Measurements from ENCODE around the gene LZTS2. TPM values are rescaled to one million over a fixed set of nuclear protein-coding genes. Genes with fewer than 3 reads are reported as not detected.
A peak's percentile ranks its signal among the peaks of the same experiment; 100 is the strongest.

Gene LZTS2
- total RNA-seq, 2 experiments from 2014 or later = 11.6 to 13.8 TPM

DNA sequence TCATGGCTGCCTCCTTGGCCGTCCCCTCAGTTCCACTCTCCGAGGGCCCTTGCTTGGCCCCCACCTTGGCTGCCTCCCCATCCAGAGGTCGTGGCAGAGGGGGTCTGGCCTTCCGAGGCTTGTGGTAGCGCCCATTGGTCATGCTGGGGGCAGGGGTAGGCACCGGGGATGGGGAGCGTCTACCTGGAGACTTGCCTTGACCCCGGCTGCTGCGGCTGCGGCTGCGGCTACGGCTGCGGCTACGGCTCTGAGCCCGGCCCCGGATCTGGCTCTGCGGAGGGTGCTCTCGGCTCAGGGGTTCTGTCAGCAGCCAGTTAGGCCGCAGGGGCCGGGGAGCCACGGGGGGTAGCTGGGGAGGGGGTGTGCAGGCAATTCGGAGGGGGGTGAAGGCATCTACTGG lies 10.7 kb downstream of the LZTS2 start:
- POLR2A ChIA-PET = no interaction called here
- ATAC-seq = no peak
- peaks cover 12% of the 10 kb centered on the region for H3K27me3 Mint-ChIP-seq (ENCODE audit: low read depth)
- no peaks in the 10 kb centered on the region for H3K36me3 Mint-ChIP-seq (ENCODE audit: low read depth)
- no peak overlapping the region for H3K27ac Mint-ChIP-seq
- CTCF ChIA-PET = interaction anchor here (1.5 kb wide), 1 partner anchor 85 kb away, joined by 3 read pairs; no protein-coding TSS in a partner anchor
- H3K4me3 Mint-ChIP-seq = no peak overlapping the region
- peaks cover 16% of the 10 kb centered on the region for H3K4me1 Mint-ChIP-seq (ENCODE audit: low read depth)
- H3K9me3 Mint-ChIP-seq (ENCODE audit: insufficient read depth) = no peaks in the 10 kb centered on the region
- DNase-seq = no peak

DNA sequence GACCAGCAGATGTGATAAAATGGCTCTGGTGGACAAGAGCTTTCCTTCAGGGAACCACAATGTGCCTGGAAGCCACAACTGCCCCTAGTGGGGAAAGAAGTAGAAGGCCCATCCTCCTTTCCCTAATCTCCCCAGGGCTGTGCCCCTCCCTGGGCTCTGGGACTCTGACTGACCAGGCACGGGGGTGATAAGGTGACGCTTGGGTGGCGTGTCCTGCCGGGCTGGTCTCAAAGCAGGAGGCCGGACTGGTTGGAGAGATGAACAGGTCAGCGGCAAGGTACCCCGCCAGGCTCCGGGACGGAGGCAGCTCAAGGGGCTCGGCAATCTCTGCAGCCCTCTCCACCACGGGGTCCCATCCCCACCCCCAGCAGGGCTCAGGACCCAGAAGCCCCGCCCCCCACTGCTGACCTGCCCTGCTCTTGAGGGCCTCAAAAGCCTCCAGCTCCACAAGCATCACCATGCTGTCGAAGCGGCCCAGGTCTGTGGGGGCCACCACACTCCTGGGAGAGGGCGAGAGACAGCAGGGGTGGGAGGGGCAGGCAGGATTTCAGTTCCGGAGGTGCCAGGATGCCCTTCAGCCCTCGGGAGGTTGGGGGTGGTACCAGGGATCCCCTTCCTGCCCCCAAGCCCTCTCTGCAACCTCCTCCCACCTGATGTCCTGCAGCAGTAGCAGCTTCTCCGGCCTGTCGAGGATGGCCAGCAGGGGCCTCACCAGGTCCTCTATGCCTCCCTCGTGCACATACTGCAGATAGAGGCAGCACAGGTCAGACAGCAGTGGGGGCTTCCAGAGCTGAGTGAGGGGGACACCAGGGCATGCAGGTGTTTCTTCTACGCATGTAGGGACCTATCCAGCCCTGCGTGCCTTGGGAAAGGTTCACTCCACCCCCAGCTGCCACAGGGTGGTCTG lies 12.2 kb downstream of the LZTS2 start:
- ATAC-seq = no peak
- H3K27ac Mint-ChIP-seq = no peak overlapping the region

DNA sequence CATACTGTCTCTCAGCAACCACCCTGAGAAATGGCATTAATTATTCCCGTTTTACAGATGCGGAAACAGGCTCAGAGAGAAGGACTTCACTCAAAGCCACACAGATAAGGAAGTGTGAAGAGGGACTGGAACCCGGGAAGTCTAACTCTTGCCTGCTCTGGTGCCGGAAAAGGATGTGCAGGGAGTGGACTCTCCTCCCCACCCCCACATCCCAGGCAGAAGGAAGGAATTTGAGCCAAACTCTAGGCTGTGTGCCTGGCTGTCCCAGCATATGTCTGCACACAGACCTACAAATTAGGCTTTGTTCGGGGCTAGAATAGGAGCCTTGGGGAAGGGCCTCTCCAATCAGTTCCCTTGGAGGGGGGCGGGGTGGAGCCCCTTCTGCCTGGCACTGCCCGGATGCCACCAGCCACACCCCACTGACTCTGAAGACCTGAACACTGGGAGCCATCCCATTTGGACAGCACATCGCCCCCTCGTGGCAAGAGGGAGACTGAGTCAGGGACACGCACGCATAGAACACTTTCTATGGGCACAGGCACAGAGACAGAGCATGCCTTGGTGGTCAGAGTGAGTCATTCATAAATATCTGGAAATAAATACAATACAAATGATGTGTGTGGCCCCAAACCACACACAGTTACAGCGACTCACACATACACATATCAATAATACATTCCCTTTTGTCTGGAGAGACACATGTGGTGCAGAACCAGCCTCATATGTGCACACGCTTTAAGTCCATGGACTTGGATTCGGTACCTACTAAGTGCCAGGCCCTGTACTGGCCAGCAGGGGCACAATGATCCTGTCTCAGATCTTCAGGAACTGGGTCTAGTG lies 13.1 kb downstream of the LZTS2 start:
- ChIA-PET POLR2A (no interaction called here), CTCF (interaction anchor here (1.5 to 1.9 kb wide), 3 partner anchors 10 to 15 kb away, joined by 4 to 16 read pairs (median 4); partner anchors contain the start of gene LZTS2)
- Mint-ChIP-seq H3K36me3 (ENCODE audit: low read depth) (no peaks in the 10 kb centered on the region), H3K4me3 (no peak overlapping the region), H3K27me3 (ENCODE audit: low read depth) (peaks cover 31% of the 10 kb centered on the region), H3K9me3 (ENCODE audit: insufficient read depth) (no peaks in the 10 kb centered on the region), H3K27ac (no peak overlapping the region), H3K4me1 (ENCODE audit: low read depth) (peaks cover 16% of the 10 kb centered on the region)
- ATAC-seq = peak; percentile 94
- peak; percentile 88 for DNase-seq

More for the DNA sequence above, 12.2 kb downstream of the LZTS2 start:
- ChIA-PET POLR2A (interaction anchor here (1.0 kb wide), 1 partner anchor 15 kb away, joined by 3 read pairs; no protein-coding TSS in a partner anchor), CTCF (interaction anchor here (1.5 to 1.9 kb wide), 4 partner anchors 9 to 84 kb away, joined by 3 to 16 read pairs (median 4); partner anchors contain the start of gene LZTS2)
- no peaks in the 10 kb centered on the region for H3K36me3 Mint-ChIP-seq (ENCODE audit: low read depth)
- no peak for DNase-seq
- peaks cover 23% of the 10 kb centered on the region for H3K27me3 Mint-ChIP-seq (ENCODE audit: low read depth)
- H3K4me1 Mint-ChIP-seq (ENCODE audit: low read depth) = peaks cover 16% of the 10 kb centered on the region
- H3K4me3 Mint-ChIP-seq = no peak overlapping the region
- no peaks in the 10 kb centered on the region for H3K9me3 Mint-ChIP-seq (ENCODE audit: insufficient read depth)

DNA sequence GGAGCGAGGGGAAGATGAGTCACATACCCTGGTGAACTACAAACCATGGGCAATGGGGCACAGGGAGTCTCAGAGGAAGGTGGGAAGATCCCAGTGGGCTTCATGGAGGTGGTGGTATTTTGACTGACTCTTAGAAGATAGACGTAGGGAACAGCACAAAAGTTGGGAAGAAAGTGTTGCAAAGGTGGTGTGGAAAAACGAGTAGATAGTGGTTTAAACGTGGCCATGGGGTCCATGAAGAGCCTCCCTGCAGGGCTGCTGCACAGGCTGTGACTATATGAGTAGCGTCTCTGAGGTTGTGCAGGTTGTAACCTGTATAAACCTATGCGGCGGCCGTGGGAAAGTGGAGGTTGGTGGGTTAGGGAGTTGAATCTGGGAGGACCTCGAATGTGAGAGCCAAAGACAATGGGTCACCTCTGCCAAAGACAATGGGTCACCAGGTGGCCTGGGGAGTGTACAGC lies 13.8 kb downstream of the LZTS2 start:
- Mint-ChIP-seq H3K9me3 (ENCODE audit: insufficient read depth) (no peaks in the 10 kb centered on the region), H3K4me3 (no peak overlapping the region), H3K27me3 (ENCODE audit: low read depth) (peaks cover 37% of the 10 kb centered on the region), H3K36me3 (ENCODE audit: low read depth) (no peaks in the 10 kb centered on the region), H3K27ac (no peak overlapping the region), H3K4me1 (ENCODE audit: low read depth) (peaks cover 18% of the 10 kb centered on the region)
- ChIA-PET POLR2A (no interaction called here), CTCF (interaction anchor here (1.3 to 6.8 kb wide), 7 partner anchors 15 to 453 kb away, joined by 4 to 169 read pairs (median 7); partner anchors contain the start of genes LZTS2, MRPL43, PDZD7 and SEMA4G)
- no peak for ATAC-seq
- DNase-seq = no peak

DNA sequence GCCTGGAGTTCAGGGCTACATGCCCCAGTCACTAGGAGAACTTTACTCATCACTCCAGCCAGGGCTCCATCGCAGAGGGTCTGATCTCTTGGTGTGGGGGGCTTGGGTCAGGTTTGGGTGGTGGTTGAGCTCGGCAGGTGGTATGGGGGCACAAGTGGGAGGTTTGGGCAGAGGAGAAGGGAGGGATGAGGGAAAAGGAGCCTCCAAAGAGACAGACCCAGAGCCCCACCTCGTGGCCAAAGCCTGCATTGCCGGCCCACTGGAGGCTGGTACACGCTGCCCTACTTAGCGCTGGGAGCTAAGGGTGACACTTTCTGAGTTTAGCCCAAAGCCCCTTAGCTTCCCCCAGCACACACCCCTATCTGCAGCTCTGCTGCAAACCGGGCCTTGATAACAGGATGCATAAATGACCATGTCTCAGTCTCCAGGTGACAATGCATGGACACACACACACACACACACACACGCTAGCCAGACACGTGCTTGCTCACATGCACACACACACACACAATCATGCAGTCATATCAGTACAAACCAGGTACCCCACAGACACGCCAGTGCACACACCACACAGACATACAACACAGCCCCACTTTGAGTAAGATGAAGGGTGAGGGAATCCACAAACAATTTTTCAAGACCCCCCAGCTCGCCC lies 14.7 kb downstream of the LZTS2 start:
- Mint-ChIP-seq H3K9me3 (ENCODE audit: insufficient read depth) (no peaks in the 10 kb centered on the region), H3K4me1 (ENCODE audit: low read depth) (peaks cover 21% of the 10 kb centered on the region), H3K27me3 (ENCODE audit: low read depth) (peaks cover 43% of the 10 kb centered on the region), H3K4me3 (no peak overlapping the region), H3K36me3 (ENCODE audit: low read depth) (no peaks in the 10 kb centered on the region), H3K27ac (no peak overlapping the region)
- peak; percentile 24 for ATAC-seq
- ChIA-PET CTCF (interaction anchor here (0.6 to 6.8 kb wide), 33 partner anchors 8 to 452 kb away, joined by 3 to 169 read pairs (median 4); partner anchors contain the start of genes KAZALD1, LZTS2, MRPL43 and PDZD7), POLR2A (no interaction called here)
- peak; percentile 81 for DNase-seq

DNA sequence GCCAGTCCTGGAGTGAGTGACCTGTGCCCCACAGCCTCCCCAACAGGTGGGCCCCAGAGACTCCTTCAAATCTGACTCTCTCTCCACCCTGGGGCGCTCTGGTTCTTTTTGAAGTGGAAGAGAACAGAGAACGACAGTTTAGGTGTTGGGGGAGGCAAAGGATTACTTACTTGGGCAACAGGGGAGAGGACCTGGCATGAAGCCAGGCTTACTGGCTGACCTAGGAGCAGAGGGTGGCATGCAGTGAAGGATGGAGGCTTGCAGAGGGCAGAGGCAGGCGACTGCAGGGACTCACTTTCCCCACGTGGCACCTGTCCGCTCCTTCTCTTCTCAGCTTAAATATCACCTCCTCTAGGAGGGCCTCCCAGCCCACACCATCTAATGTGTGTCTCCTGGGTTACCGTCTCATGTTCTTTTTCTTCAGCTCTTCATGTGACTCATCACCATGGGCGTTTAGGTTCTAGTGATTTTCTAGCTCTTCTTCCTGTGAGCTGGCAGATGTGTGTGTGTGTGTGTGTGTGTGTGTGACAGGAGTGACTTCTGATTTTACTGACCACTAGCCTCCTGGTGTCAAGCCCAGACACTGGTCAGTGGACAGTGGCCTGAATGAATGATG lies 15.5 kb downstream of the LZTS2 start:
- ATAC-seq (no peak), DNase-seq (no peak)
- CTCF ChIA-PET = interaction anchor here (0.6 to 6.8 kb wide), 34 partner anchors 8 to 219 kb away, joined by 3 to 169 read pairs (median 4); partner anchors contain the start of genes KAZALD1, LZTS2, MRPL43 and PDZD7
- POLR2A ChIA-PET = no interaction called here
- Mint-ChIP-seq H3K27ac (no peak overlapping the region), H3K4me3 (no peak overlapping the region), H3K36me3 (ENCODE audit: low read depth) (no peaks in the 10 kb centered on the region), H3K4me1 (ENCODE audit: low read depth) (peaks cover 21% of the 10 kb centered on the region), H3K9me3 (ENCODE audit: insufficient read depth) (no peaks in the 10 kb centered on the region), H3K27me3 (ENCODE audit: low read depth) (peaks cover 46% of the 10 kb centered on the region)

DNA sequence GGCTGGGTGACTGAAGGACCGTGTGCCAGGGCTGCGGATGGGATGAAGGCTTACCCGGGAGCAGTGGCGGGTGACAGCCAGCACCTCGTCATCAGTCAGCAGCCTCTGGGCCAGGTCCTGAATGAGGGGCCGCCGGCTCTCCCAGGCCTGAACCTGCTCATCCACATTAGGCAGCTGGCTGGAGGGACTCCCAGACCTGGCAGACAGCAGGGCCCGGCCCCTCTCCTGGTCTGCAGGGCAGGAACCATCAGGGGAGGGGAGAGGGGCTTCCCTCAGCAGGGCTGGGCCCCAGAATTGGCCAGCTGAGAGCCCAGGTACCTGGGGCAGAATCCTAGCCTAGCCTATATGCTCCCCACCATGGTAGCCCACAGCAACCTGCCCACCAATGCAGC lies 16.0 kb downstream of the LZTS2 start:
- Mint-ChIP-seq H3K4me1 (ENCODE audit: low read depth) (peaks cover 21% of the 10 kb centered on the region), H3K9me3 (ENCODE audit: insufficient read depth) (no peaks in the 10 kb centered on the region), H3K27me3 (ENCODE audit: low read depth) (peaks cover 46% of the 10 kb centered on the region), H3K36me3 (ENCODE audit: low read depth) (no peaks in the 10 kb centered on the region), H3K27ac (no peak overlapping the region), H3K4me3 (no peak overlapping the region)
- ATAC-seq (no peak), DNase-seq (no peak)
- CTCF ChIA-PET = interaction anchor here (0.6 to 6.8 kb wide), 13 partner anchors 16 to 134 kb away, joined by 3 to 169 read pairs (median 5); partner anchors contain the start of genes KAZALD1, LZTS2, PDZD7 and SEMA4G
- POLR2A ChIA-PET = no interaction called here

DNA sequence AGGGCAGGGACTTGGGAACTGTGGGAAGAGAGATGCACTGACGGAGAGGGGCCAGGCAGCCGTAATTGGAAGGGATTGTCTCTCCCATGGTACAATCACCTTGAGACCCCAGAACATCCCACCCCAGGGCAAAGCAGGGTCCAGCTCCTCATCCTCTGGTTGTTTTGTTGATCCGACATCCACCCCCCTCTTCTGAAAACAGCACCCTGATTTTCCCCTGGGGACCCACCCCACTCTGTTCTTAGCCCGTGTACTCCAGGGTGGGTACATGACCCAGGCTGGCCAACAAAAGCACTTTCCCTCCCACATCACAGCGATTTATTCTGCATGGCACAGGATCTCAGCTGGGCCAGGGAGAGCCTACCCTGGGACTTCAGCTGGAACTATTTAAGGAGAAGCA lies 17.2 kb downstream of the LZTS2 start:
- Mint-ChIP-seq H3K27ac (no peak overlapping the region), H3K36me3 (ENCODE audit: low read depth) (no peaks in the 10 kb centered on the region), H3K27me3 (ENCODE audit: low read depth) (peaks cover 46% of the 10 kb centered on the region), H3K9me3 (ENCODE audit: insufficient read depth) (no peaks in the 10 kb centered on the region), H3K4me3 (no peak overlapping the region), H3K4me1 (ENCODE audit: low read depth) (peaks cover 21% of the 10 kb centered on the region)
- DNase-seq (no peak), ATAC-seq (no peak)
- POLR2A ChIA-PET = no interaction called here
- CTCF ChIA-PET = interaction anchor here (1.0 to 6.8 kb wide), 7 partner anchors 9 to 482 kb away, joined by 3 to 169 read pairs (median 6); partner anchors contain the start of genes LZTS2, PDZD7 and SFXN3

DNA sequence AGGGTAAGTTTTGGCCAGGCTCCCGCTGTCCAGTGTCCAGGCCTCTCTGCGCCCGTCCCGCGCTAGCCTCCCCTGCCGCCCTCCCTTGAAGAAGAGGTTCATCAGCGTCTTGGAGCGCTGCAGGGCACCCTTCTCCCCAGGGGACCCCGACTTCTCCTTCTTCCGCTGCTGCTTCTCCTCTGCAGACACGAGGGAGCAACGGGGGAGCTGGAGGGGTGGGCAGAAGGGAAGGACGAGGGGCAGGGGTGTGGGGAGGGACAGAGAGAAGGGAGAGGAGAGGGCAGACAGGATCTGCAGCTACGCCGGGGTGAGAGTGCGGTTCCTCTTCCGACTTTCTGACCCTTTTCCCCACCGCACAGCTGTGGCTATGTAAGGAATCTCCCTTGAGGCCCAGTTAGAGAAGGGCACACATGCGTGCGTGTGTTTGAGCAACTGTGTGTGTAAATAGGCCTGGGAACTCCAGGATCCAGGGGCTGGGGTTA lies 18.6 kb downstream of the LZTS2 start:
- ChIA-PET POLR2A (no interaction called here), CTCF (interaction anchor here (0.8 to 6.8 kb wide), 14 partner anchors 10 to 73 kb away, joined by 3 to 169 read pairs (median 6); partner anchors contain the start of genes KAZALD1, LZTS2, PDZD7 and SFXN3)
- Mint-ChIP-seq H3K27ac (no peak overlapping the region), H3K4me3 (no peak overlapping the region), H3K36me3 (ENCODE audit: low read depth) (no peaks in the 10 kb centered on the region), H3K4me1 (ENCODE audit: low read depth) (peaks cover 14% of the 10 kb centered on the region), H3K9me3 (ENCODE audit: insufficient read depth) (no peaks in the 10 kb centered on the region), H3K27me3 (ENCODE audit: low read depth) (peaks cover 45% of the 10 kb centered on the region)
- ATAC-seq (no peak), DNase-seq (no peak)

DNA sequence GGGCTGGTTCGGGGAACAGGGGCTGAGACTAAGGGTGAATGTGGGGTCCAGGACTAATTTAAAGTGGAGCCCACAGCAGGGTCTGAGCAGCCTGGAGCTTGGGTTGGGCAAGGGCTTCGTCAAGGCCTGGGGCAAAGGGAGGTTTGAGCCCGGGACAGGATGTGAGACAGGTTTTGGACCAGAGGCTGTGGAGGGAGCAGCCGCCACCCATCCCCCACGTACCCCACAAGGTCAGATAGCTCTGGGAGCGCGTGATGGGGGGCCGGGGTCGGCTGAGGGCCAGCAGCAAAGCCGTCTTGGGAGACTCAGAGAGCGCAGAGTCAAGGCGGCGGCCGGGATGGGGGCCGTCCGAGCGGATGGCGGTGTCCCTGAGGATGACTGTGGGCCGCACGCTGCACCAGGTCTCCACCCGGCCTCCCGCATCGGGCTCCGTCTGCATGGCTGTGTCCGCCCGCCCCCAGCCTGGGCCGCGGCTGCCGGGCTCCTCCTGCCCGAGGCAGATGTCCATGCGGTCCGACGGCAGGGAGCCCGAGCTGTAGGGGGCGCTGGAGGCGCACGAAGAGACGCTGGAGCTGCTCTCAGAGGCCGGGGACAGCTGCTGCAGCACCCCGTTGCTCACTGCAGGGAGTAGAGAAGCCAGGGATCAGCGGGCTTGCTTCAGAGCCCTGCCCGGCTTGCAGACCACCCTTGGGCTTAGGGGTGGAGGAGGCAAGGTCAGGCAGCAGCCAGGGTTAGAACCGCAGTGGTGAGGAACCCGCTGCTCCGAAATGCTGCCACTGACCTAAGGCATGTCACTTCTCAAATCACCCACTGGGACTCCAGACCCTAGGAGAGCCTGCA lies 19.2 kb downstream of the LZTS2 start:
- no peaks in the 10 kb centered on the region for H3K9me3 Mint-ChIP-seq (ENCODE audit: insufficient read depth)
- H3K27me3 Mint-ChIP-seq (ENCODE audit: low read depth) = peaks cover 43% of the 10 kb centered on the region
- DNase-seq (peak; percentile 83), ATAC-seq (peak; percentile 90)
- CTCF ChIA-PET = interaction anchor here (0.6 to 6.8 kb wide), 23 partner anchors 11 to 569 kb away, joined by 3 to 169 read pairs (median 5); partner anchors contain the start of genes DPCD, KAZALD1, LZTS2 and PDZD7
- peaks cover 10% of the 10 kb centered on the region for H3K4me1 Mint-ChIP-seq (ENCODE audit: low read depth)
- POLR2A ChIA-PET = no interaction called here
- no peak overlapping the region for H3K27ac Mint-ChIP-seq
- H3K4me3 Mint-ChIP-seq = no peak overlapping the region
- H3K36me3 Mint-ChIP-seq (ENCODE audit: low read depth) = no peaks in the 10 kb centered on the region
